ENCODE data around the gene LDLR. TPM values are rescaled to one million over a fixed set of nuclear protein-coding genes. Genes with fewer than 3 reads are reported as not detected.

LDLR gene
- total and polyA plus RNA-seq, 2 of the 4 experiments (the other 2 are of a cell fraction), result 45.2 to 53.8 TPM

DNA sequence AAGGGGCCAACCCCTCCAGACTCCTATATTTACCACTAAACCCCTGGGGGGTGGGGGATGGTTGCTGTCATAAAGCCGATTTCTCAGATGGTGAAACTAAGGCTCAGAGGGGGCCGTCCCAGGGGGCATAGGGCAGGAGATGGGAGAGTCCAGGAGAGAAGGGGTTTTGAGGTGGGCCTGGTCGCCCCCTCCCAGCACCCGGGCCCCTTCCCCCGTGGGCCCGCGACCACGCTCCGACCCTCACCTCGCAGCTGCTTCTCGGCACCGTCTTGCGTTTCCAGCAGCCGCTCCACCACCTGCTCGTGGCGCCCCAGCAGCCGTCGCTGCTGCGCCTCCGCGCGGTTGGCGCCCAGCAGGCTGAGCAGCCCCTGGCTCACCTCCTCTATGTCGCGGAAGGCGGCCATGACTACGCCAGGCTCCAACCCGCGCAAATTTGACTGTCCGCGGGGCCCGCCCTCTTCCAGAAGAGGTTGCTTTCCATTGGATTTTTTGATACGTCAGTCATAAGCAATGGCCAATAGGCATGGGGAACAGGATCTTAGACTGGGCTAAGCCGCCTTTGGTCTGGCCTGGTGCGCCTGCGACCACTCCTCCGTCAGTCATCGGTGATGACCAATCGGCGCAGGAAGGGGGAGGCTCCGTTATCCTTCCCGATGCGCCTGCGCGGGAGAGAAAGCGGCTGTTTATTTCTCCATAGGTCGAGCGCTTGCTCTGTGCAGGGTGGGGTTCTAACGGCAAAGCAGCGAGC lies 66.3 kb downstream of the LDLR start, which contains the start of gene SPC24 (continued):
- TF ChIP-seq ELK1 (IDR thresholded peaks at IDR 0.05; ENCODE audit: borderline replicate concordance, low read depth, low read length), result no peak
- no peak for TF ChIP-seq RAD21 (IDR thresholded peaks at IDR 0.05; ENCODE audit: low read length)
